ENCODE results near the gene MRPS18C. TPM values are rescaled to one million over a fixed set of nuclear protein-coding genes. Genes with fewer than 3 reads are reported as not detected.
"Not testable (repeated sequence)": the region's sequence is repeated elsewhere in the genome, so short reads cannot be mapped to it uniquely, and the experiment has no call there.

The MRPS18C gene
- total RNA-seq, 3 donors from 2014 or later: 109 to 118 (median 111) TPM

- H3K36me3 Mint-ChIP-seq (ENCODE audit: insufficient read depth): peaks cover 3% of the 10 kb centered on the region
Measured at GRCh38 chr4:83484500-83485461, 28.9 kb downstream of the MRPS18C start, which contains the start of gene ABRAXAS1. ABRAXAS1 (minus strand) TSS chr4:83485100; CDS start chr4:83485072, 28 bp downstream.

GRCh38 chr4:83486457-83487129, 30.7 kb downstream of the MRPS18C start:
- Mint-ChIP-seq H3K4me1 (ENCODE audit: low read depth) (peaks cover 18% of the 10 kb centered on the region), H3K4me3 (no peak overlapping the region), H3K36me3 (ENCODE audit: insufficient read depth) (no peaks in the 10 kb centered on the region), H3K9me3 (no peaks in the 10 kb centered on the region), H3K27me3 (ENCODE audit: low read depth) (no peaks in the 10 kb centered on the region)
- ATAC-seq (no peak), DNase-seq (no peak)

More at GRCh38 chr4:83484500-83485461, 28.9 kb downstream of the MRPS18C start, which contains the start of gene ABRAXAS1:
- peak; percentile 92 for DNase-seq
- ATAC-seq: peak; percentile 92 to 94
- Mint-ChIP-seq H3K4me1 (ENCODE audit: low read depth) (peaks cover 18% of the 10 kb centered on the region), H3K9me3 (no peaks in the 10 kb centered on the region), H3K27me3 (ENCODE audit: low read depth) (no peaks in the 10 kb centered on the region), H3K4me3 (peak within 1 kb of the TSS; percentile 95)

- Mint-ChIP-seq H3K4me1 (ENCODE audit: low read depth) (peaks cover 6% of the 10 kb centered on the region), H3K9me3 (no peaks in the 10 kb centered on the region), H3K27me3 (ENCODE audit: low read depth) (no peaks in the 10 kb centered on the region), H3K4me3 (no peak overlapping the region), H3K36me3 (ENCODE audit: insufficient read depth) (no peaks in the 10 kb centered on the region)
- ATAC-seq (no peak), DNase-seq (no peak)
Measured at GRCh38 chr4:83489711-83490326, 34.0 kb downstream of the MRPS18C start.

GRCh38 chr4:83490876-83491450, 35.1 kb downstream of the MRPS18C start:
- ATAC-seq (peak in 1 of 2 donors; percentile 38), DNase-seq (no peak)
- H3K4me3 Mint-ChIP-seq: no peak overlapping the region
- no peaks in the 10 kb centered on the region for H3K9me3 Mint-ChIP-seq
- peaks cover 4% of the 10 kb centered on the region for H3K4me1 Mint-ChIP-seq (ENCODE audit: low read depth)
- H3K27me3 Mint-ChIP-seq (ENCODE audit: low read depth): no peaks in the 10 kb centered on the region
- no peaks in the 10 kb centered on the region for H3K36me3 Mint-ChIP-seq (ENCODE audit: insufficient read depth)

GRCh38 chr4:83496085-83496917, 40.4 kb downstream of the MRPS18C start:
- not testable (repeated sequence) for DNase-seq; ATAC-seq; H3K27me3 Mint-ChIP-seq (ENCODE audit: low read depth); H3K36me3 Mint-ChIP-seq (ENCODE audit: insufficient read depth); H3K9me3 Mint-ChIP-seq; H3K4me1 Mint-ChIP-seq (ENCODE audit: low read depth); H3K4me3 Mint-ChIP-seq

- DNase-seq (no peak), ATAC-seq (no peak)
- Mint-ChIP-seq H3K4me3 (no peak overlapping the region), H3K4me1 (ENCODE audit: low read depth) (no peaks in the 10 kb centered on the region), H3K9me3 (no peaks in the 10 kb centered on the region), H3K36me3 (ENCODE audit: insufficient read depth) (no peaks in the 10 kb centered on the region), H3K27me3 (ENCODE audit: low read depth) (no peaks in the 10 kb centered on the region)
Measured at GRCh38 chr4:83498187-83498586, 42.3 kb downstream of the MRPS18C start.

GRCh38 chr4:83501671-83502070, 45.8 kb downstream of the MRPS18C start:
- H3K36me3 Mint-ChIP-seq (ENCODE audit: insufficient read depth); H3K4me3 Mint-ChIP-seq; H3K9me3 Mint-ChIP-seq; DNase-seq; H3K4me1 Mint-ChIP-seq (ENCODE audit: low read depth); ATAC-seq; H3K27me3 Mint-ChIP-seq (ENCODE audit: low read depth): not testable (repeated sequence)

- no peak overlapping the region for H3K4me3 Mint-ChIP-seq
- DNase-seq (no peak), ATAC-seq (peak in 1 of 2 donors; percentile 51)
- no peaks in the 10 kb centered on the region for H3K27me3 Mint-ChIP-seq (ENCODE audit: low read depth)
- peaks cover 10% of the 10 kb centered on the region for H3K4me1 Mint-ChIP-seq (ENCODE audit: low read depth)
- no peaks in the 10 kb centered on the region for H3K9me3 Mint-ChIP-seq
- H3K36me3 Mint-ChIP-seq (ENCODE audit: insufficient read depth): no peaks in the 10 kb centered on the region
Measured at GRCh38 chr4:83503974-83504373, 48.1 kb downstream of the MRPS18C start.

GRCh38 chr4:83504503-83504902, 48.6 kb downstream of the MRPS18C start:
- no peak overlapping the region for H3K4me3 Mint-ChIP-seq
- H3K27me3 Mint-ChIP-seq (ENCODE audit: low read depth): no peaks in the 10 kb centered on the region
- H3K4me1 Mint-ChIP-seq (ENCODE audit: low read depth): peaks cover 10% of the 10 kb centered on the region
- DNase-seq (no peak), ATAC-seq (no peak)
- H3K36me3 Mint-ChIP-seq (ENCODE audit: insufficient read depth): no peaks in the 10 kb centered on the region
- no peaks in the 10 kb centered on the region for H3K9me3 Mint-ChIP-seq

- H3K9me3 Mint-ChIP-seq: no peaks in the 10 kb centered on the region
- H3K27me3 Mint-ChIP-seq (ENCODE audit: low read depth): no peaks in the 10 kb centered on the region
- ATAC-seq (no peak), DNase-seq (no peak)
- H3K4me3 Mint-ChIP-seq: no peak overlapping the region
- peaks cover 10% of the 10 kb centered on the region for H3K4me1 Mint-ChIP-seq (ENCODE audit: low read depth)
- no peaks in the 10 kb centered on the region for H3K36me3 Mint-ChIP-seq (ENCODE audit: insufficient read depth)
Measured at GRCh38 chr4:83504996-83505395, 49.1 kb downstream of the MRPS18C start.

- ATAC-seq (peak; percentile 59 to 67), DNase-seq (peak; percentile 39)
- not testable (repeated sequence) for H3K4me3 Mint-ChIP-seq; H3K27me3 Mint-ChIP-seq (ENCODE audit: low read depth); H3K36me3 Mint-ChIP-seq (ENCODE audit: insufficient read depth); H3K4me1 Mint-ChIP-seq (ENCODE audit: low read depth); H3K9me3 Mint-ChIP-seq
Measured at GRCh38 chr4:83509156-83509585, 53.3 kb downstream of the MRPS18C start.

- H3K4me3 Mint-ChIP-seq: no peak overlapping the region
- DNase-seq (no peak), ATAC-seq (no peak)
- H3K36me3 Mint-ChIP-seq (ENCODE audit: insufficient read depth): no peaks in the 10 kb centered on the region
- H3K4me1 Mint-ChIP-seq (ENCODE audit: low read depth): no peaks in the 10 kb centered on the region
- no peaks in the 10 kb centered on the region for H3K9me3 Mint-ChIP-seq
- H3K27me3 Mint-ChIP-seq (ENCODE audit: low read depth): no peaks in the 10 kb centered on the region
Measured at GRCh38 chr4:83510442-83510841, 54.6 kb downstream of the MRPS18C start.

All from activated T-cell treated with anti-CD3 and anti-CD28 coated beads, Interleukin-2, amount 50 U/mL, for 4 hours (primary cell).